ENCODE results near the gene ANKRD27. TPM values are rescaled to one million over a fixed set of nuclear protein-coding genes. Genes with fewer than 3 reads are reported as not detected.

ANKRD27 gene
- total RNA-seq (2022; extraction: Qiagen RNA extraction; ENCODE audit: low read depth), result 34.3 to 45.2 TPM (median 38.2 TPM) in 5 replicates

GRCh38 chr19:32674931-32675719 lies at the start of gene ANKRD27:
TSS of gene ANKRD27 (minus strand) at chr19:32675180. CDS start at chr19:32659015, 16,165 bp downstream.

GRCh38 chr19:32719611-32720059 lies 44.7 kb upstream of the ANKRD27 start, which contains the start of gene TDRD12:
TSS of gene TDRD12 (plus strand) at chr19:32719767. CDS start at chr19:32720073, 306 bp downstream.

GRCh38 chr19:32691291-32691951 lies 16.4 kb upstream of the ANKRD27 start, which contains the start of gene NUDT19:
TSS of gene NUDT19 (plus strand) at chr19:32691821. CDS start at chr19:32691961, 140 bp downstream.

GRCh38 chr19:32675720-32676185 lies 773 bp upstream of the ANKRD27 start, which contains the start of gene RGS9BP:
TSS of gene RGS9BP (plus strand) at chr19:32675848. CDS start at chr19:32676264, 416 bp downstream.

GRCh38 chr19:32580901-32581704 lies 93.9 kb downstream of the ANKRD27 start, which contains the start of gene PDCD5:
TSS of gene PDCD5 (plus strand) at chr19:32581190. CDS start at chr19:32581262, 72 bp downstream.

Other genes with a start within 250 kb of the ANKRD27 start
- 429 to 469 TPM (median 443 TPM) in 5 replicates for gene PDCD5, start 94.0 kb downstream of the ANKRD27 start, total RNA-seq (2022; extraction: Qiagen RNA extraction; ENCODE audit: low read depth)
- 0.21 to 0.50 TPM (median 0.32 TPM) in 5 replicates for gene RGS9BP, start 668 bp upstream of the ANKRD27 start, total RNA-seq (2022; extraction: Qiagen RNA extraction; ENCODE audit: low read depth)
- gene NUDT19, start 16.6 kb upstream of the ANKRD27 start, total RNA-seq (2022; extraction: Qiagen RNA extraction; ENCODE audit: low read depth), result 34.7 to 45.7 TPM (median 41.4 TPM) in 5 replicates
- 0.13 to 0.20 TPM (median 0.16 TPM) in 5 replicates for gene TDRD12, start 44.6 kb upstream of the ANKRD27 start, total RNA-seq (2022; extraction: Qiagen RNA extraction; ENCODE audit: low read depth)
- gene SLC7A9, start 194.6 kb upstream of the ANKRD27 start, total RNA-seq (2022; extraction: Qiagen RNA extraction; ENCODE audit: low read depth), result 0.29 to 0.57 TPM (median 0.45 TPM) in 5 replicates

Data from A549 treated with DMSO at 1 μM for 4 hours (cell line).